ENCODE measurements around the gene CHTF18.
"Not testable (repeated sequence)": the region's sequence is repeated elsewhere in the genome, so short reads cannot be mapped to it uniquely, and the experiment has no call there.

CHTF18 gene

DNA sequence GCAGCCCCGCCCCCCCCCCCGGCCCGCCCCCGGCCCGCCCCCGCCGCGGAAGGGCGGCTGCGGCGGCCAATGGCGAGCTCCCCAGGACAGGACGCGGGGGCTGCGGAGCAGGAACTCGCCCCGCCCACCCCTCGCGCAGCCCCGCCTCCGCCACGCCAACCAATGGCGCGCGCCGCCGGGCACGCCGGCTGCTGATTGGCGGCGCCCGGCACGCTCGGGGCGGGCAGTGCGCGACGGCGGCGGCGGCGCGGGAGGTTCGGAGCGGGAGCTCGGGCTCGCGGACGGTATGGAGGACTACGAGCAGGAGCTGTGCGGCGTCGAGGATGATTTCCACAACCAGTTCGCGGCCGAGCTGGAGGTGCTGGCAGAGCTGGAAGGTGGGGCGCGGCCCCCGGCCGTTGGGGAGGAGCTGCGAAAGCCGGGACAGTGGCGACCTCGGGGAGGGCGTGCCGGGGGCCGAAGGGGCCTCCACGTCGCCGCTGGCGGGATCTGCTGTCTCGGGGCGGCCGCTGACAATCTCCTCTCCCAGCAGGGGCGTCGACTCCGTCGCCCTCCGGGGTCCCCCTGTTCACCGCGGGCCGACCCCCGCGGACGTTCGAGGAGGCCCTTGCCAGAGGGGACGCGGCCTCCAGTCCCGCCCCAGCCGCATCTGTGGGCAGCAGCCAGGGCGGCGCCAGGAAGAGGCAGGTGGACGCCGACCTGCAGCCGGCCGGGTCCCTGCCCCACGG is at the start of gene CHTF18:
TSS of gene CHTF18 (plus strand) at position 222 of the 728 bp plus-strand sequence. CDS start at position 287, 65 bp downstream.
- DNase-seq: peak; percentile 12 to 93 (median 82)

- DNase-seq: no peak
Measured at GRCh38 chr16:739560-740458, 48.6 kb upstream of the CHTF18 start.

GRCh38 chr16:740459-740763 is 48.0 kb upstream of the CHTF18 start:
- DNase-seq: no peak

GRCh38 chr16:740764-741505 is 47.5 kb upstream of the CHTF18 start, which contains the start of gene CIAO3:
Gene CIAO3, minus strand, starts transcription at chr16:740997. Its CDS starts 12 bp downstream, at chr16:740985.
- DNase-seq: peak; percentile 37 to 91 (median 77)

- DNase-seq: no peak
Measured at GRCh38 chr16:741986-742629, 46.3 kb upstream of the CHTF18 start.

DNA sequence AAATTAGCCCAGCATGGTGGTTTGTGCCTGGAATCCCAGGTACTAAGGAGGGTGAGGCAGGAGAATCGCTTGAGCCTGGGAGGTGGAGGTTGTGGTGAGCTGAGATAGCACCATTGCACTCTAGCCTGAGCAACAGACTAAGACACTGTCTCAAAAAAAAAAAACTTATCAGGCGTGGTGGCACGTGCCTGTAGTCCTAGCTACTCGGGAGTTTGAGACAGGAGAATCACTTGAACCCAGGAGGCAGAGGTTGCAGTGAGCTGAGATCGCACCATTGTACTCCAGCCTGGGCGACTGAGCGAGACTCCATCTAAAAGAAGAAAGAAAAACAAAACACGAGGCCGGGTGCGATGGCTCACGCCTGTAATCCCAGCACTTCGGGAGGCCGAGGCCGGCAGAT is 45.5 kb upstream of the CHTF18 start:
- not testable (repeated sequence) for DNase-seq

DNA sequence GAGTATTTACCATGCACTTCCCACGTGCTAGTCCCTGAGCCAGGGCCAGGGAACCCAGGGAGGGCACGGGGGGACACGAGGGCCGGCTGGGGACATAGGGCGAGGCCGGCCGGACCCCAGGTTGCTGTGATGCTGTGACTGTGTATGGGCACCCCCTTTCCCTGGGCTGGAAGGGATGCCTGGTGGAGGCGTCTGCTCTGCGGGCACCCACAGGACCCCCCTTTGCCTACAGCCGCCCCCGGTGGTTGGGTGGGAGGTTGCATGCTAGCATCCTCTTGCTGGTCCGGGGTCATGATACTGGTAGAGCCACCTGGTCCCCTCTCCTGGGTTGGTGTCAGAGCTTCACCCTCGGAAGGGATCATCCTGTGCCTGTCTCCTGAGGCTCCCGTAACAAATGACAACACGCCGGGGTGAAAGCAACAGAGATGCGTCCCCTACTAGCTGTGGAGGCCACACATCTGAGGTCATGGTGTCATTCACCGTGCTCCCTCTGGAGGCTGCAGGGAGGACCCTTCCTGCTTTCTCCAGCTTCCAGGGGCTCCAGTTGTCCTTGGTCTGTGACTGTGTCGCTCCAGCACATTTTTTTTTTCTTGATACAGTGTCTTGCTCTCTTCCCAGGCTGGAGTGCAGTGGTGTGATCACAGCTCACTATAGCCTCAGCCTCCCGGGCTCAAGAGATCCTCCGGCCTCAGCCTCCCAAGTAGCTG is 44.5 kb upstream of the CHTF18 start:
- no peak for DNase-seq

DNA sequence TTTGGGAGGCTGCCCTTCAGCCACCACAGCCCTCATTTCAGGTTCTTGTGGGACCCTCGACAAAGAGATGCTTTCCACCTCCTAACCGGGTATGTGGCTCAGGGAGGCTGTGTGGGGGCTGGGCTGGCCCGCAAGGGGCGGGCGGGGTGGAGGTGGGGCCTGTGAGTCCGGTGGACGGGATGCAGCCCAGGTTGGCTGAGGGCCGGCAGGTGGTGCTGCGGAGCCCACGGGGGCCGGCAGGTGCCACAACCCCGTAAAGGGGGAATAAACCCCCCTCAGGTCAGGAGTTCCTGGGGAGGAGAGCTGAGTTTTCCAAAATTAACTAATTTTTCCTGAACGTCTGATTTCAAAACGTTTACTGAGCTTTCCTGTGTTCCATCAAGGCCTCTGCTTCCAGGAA is 42.7 kb upstream of the CHTF18 start:
- no peak for DNase-seq

GRCh38 chr16:746637-747036 is 41.8 kb upstream of the CHTF18 start:
- DNase-seq: no peak

- no peak for DNase-seq
Measured at GRCh38 chr16:747978-748746, 40.3 kb upstream of the CHTF18 start.

GRCh38 chr16:749010-749409 is 39.4 kb upstream of the CHTF18 start:
- no peak for DNase-seq

GRCh38 chr16:750485-750884 is 37.9 kb upstream of the CHTF18 start:
- DNase-seq: no peak

DNA sequence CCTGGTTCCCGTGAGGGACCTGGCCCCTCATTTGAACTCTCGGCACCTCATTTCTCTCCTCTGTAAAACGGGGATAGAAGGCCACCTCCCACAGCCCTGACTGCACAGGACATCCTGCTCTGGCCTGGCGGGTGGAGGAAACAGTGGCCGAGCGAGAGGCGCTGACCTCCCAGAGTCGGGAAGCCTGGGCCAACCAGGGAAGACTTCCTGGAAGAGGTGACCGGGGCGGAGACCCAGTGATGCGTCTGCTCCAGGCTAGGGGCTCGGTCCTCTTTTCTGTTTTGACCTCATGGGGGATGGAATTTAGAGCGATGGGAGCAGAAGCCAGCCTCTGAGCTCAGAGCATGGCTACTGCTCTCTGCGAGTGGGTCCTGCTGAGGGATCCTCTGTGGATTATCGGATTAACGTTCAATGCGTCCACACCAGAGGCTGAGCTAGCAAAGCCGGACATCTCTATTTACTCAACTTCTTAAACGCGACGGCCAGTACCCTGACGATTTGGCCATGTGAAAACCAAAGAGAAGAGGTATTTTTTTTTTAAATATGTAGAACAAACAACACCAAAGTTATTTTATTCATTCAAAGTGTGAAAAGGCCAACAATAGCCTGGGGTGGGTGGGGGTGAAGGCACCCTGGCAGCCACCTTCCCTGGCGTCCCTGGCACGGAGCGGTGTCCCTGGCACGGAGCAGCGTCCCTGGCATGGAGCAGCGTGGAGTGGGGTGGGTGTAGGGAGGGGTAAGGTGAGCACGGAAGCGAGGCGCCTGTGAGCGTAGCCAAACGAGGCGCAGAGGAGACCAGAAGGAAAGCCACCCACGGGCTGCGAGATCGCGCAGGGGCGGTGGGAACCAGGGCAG is 37.0 kb upstream of the CHTF18 start:
- DNase-seq: peak in 6 of 51 donors; percentile 10 to 25 (median 15)

- DNase-seq: no peak
Measured at GRCh38 chr16:752007-752312, 36.5 kb upstream of the CHTF18 start.

DNA sequence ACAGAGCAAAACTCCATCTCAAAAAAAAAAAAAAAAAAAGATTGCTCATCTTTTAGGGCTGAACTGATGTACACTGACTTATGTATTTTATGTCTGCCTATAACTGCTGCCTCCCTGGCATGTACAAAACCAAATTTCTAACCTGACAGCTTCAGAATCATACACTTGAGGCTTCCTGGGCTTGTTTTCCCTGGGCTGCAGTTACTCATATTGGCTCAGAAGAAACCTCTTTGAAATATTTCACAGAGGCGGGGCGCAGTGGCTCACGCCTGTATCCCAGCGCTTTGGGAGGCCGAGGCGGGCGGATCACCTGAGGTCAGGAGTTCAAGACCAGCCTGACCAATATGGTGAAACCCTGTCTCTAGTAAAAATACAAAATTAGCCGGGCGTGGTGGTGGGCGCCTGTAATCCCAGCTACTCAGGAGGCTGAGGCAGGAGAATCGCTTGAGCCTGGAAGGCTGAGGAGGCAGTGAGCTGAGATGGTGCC is 34.3 kb upstream of the CHTF18 start:
- DNase-seq: not testable (repeated sequence)

DNA sequence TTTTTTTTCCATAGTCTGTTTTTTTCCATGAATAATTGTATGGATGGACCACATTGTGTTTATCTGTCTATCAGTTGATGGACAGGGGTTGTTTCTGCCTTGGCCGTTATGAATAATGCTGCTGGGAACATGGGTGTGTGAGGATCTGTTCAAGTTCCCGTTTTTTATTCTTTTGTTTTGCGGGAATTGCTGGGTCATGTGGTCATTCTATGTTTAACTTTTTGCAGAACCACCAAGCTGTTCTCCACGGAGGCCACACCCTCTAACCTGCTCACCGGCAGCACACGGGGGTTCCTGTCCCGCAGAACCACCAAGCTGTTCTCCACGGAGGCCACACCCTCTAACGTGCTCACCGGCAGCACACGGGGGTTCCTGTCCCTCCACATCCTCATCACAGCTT is 33.8 kb upstream of the CHTF18 start:
- DNase-seq: no peak

- no peak for DNase-seq
Measured at GRCh38 chr16:756428-756827, 32.0 kb upstream of the CHTF18 start.

DNA sequence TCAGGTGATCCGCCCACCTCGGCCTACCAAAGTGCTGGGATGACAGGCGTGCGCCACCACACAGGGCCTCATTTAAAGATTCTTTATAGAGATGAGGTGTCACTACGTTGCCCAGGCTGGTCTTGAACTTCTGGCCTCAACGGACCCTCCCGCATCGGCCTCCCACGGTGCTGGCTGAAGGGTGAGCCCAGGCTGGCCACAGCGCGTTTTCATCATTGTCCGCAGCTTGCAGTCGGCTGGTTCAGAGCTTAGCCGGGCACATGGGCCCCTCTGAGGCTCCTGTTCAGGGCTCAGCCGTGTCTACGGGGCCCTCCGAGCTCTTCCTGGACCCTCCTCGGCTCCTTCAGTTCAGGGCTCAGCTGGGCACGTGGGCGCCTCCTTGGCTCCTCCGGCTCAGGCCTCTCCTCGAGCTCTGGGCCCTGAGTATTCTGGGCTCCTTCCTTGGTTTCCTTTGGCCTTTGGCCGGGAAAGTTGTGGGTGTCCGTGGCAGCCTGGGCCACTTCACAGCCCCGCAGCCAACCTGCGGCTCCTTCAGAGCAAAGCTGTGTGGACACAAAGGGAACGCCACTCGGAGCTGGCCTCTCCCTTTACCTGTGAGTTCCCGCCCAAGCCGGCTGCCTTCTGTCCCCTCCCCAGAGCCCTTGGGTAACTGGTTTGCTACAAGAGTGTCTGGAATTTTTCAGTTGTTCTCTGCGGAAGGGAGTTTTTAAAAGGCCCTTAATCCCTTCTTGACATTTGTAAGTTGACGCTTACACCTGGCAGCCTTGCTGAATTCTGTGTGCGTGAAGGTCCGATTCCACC is 29.1 kb upstream of the CHTF18 start:
- DNase-seq: no peak
